K562 (cell line): ENCODE results near the gene TPI1. TPM values are rescaled to one million over a fixed set of nuclear protein-coding genes. Genes with fewer than 3 reads are reported as not detected.

Experiments
- ATAC-seq: fragments of 200-7000 bp; cut with Tn5 transposase; 3 replicates; pipeline ENCODE4 v1.9.1; 2020; ENCODE audit warnings: moderate library complexity
- BruUV-seq: library from RNA; stranded (reverse); fragments of 400-500 nt; replicated peaks from 2 replicates; lab custom pipeline; 2021; lab: Mats Ljungman, UMichigan
- CTCF ChIA-PET: fragments of 300-600 bp; formaldehyde crosslinking; extraction: SDS; loops from one replicate; lab custom pipeline; 2021; ENCODE audit warnings: low intra/inter-chr PET ratio; lab: Yijun Ruan, JAX
- POLR2A ChIA-PET: fragments of 300-600, 350-650 bp; sonication (Branson Sonifier 250); formaldehyde crosslinking; extraction: SDS; loops from one replicate; lab custom pipeline; 2021; ENCODE audit warnings: antibody characterized with exemption, inconsistent platforms; lab: Yijun Ruan, JAX
- DNase-seq, 4 experiments: peaks; one replicate each; pipeline versions ENCODE4 v3.0.0 to v3.0.0-alpha.2; 2011 to 2018; ENCODE audit warnings: low spot score in 3 of 4, mixed read lengths in 3 of 4; ENCODE audit errors: extremely low read depth in 1 of 4
- FAIRE-seq: peaks from 2 replicates; lab custom pipeline; 2011; peaks lifted over from hg19 to GRCh38; lab: Jason Lieb, UNC
- H2AFZ ChIP-seq: 2 replicates; pipeline ENCODE4 v1.6.0; 2011; ENCODE audit warnings: low read depth, low read length, control low read depth, inconsistent platforms
- H3K27ac ChIP-seq: fragments of 200-600 bp; 3 replicates; pipeline ENCODE4 v1.8.0; 2011; ENCODE audit warnings: low read depth, mild to moderate bottlenecking, control low read depth, inconsistent platforms, low read length, moderate library complexity, mixed read lengths; ENCODE audit errors: extremely low read depth
- H3K27me3 ChIP-seq, 2 experiments: fragments of 300-600 bp in 1 of 2; 2 replicates in 1 of 2; 3 replicates in 1 of 2; pipeline versions ENCODE4 v1.6.0 to v1.8.0; 2011; ENCODE audit warnings: inconsistent platforms in 2 of 2, low read length in 2 of 2, mild to moderate bottlenecking in 1 of 2, mixed read lengths in 1 of 2, moderate library complexity in 1 of 2; ENCODE audit not compliant: control insufficient read depth in 2 of 2, insufficient read depth in 2 of 2
- H3K36me3 ChIP-seq: fragments of 300-600 bp; 3 replicates; pipeline ENCODE4 v1.8.0; 2011; ENCODE audit warnings: mild to moderate bottlenecking, low read length, inconsistent platforms; ENCODE audit not compliant: control insufficient read depth, insufficient read depth
- H3K4me1 ChIP-seq, 2 experiments: fragments of 200-600 bp in 1 of 2; replicated peaks in 1 of 2; 2 replicates in 1 of 2; 3 replicates in 1 of 2; pipeline versions ENCODE4 v1.5.1 to v1.8.0; 2011; ENCODE audit warnings: inconsistent platforms in 2 of 2, low read length in 2 of 2, mild to moderate bottlenecking in 1 of 2, mixed read lengths in 1 of 2, moderate library complexity in 1 of 2; ENCODE audit not compliant: control insufficient read depth in 2 of 2, insufficient read depth in 2 of 2
- H3K4me2 ChIP-seq: 2 replicates; pipeline ENCODE4 v1.6.1; 2011; ENCODE audit warnings: low read length, control low read depth, inconsistent platforms, mixed read lengths; ENCODE audit not compliant: insufficient read depth
- H3K4me3 ChIP-seq: fragments of 200-600 bp; sonication (generic), shearing (Covaris generic); 2 replicates; pipeline ENCODE4 v1.5.1; 2016; ENCODE audit warnings: control low read depth, inconsistent platforms
- H3K79me2 ChIP-seq: fragments of 200-600 bp; 3 replicates; pipeline ENCODE4 v1.8.0; 2011; ENCODE audit warnings: low read length, inconsistent platforms; ENCODE audit not compliant: control insufficient read depth, insufficient read depth
- H3K9ac ChIP-seq, 2 experiments: 2 replicates each; pipeline versions ENCODE4 v1.6.0 to v1.6.1; 2011; ENCODE audit warnings: low read depth in 2 of 2, low read length in 2 of 2, control low read depth in 1 of 2, inconsistent platforms in 1 of 2, mild to moderate bottlenecking in 1 of 2, mixed read lengths in 1 of 2; ENCODE audit not compliant: insufficient read depth in 1 of 2
- H3K9me1 ChIP-seq: one replicate; pipeline ENCODE4 v1.6.0; 2011; ENCODE audit warnings: inconsistent platforms, mild to moderate bottlenecking, low read length, moderate library complexity; ENCODE audit not compliant: control insufficient read depth, insufficient read depth
- H3K9me3 ChIP-seq: replicated peaks from 2 replicates; pipeline ENCODE4 v1.5.1; 2011; ENCODE audit warnings: low read depth, low read length, inconsistent platforms; ENCODE audit not compliant: control insufficient read depth, insufficient read depth
- H4K20me1 ChIP-seq: replicated peaks from 2 replicates; pipeline ENCODE4 v1.6.1; 2011; ENCODE audit warnings: low read length, inconsistent platforms, mixed read lengths; ENCODE audit not compliant: control insufficient read depth, insufficient read depth
- EHMT2 ChIP-seq: fragments of 450-650 bp; IDR thresholded peaks from 2 replicates; pipeline ENCODE4 v1.6.1; 2018; ENCODE audit warnings: antibody characterized with exemption
- FOSL1 ChIP-seq: fragments of 200-800 bp; sonication (Bioruptor generic); conservative IDR thresholded peaks from 2 replicates; pipeline ENCODE4 v1.6.1; 2016; ENCODE audit warnings: missing genetic modification characterization, missing compliant biosample characterization
- JUND ChIP-seq, 2 experiments: IDR thresholded peaks; 2 replicates in 1 of 2; 3 replicates in 1 of 2; pipeline ENCODE4 v1.6.1; 2011; ENCODE audit warnings: borderline replicate concordance in 2 of 2, low read depth in 2 of 2, low read length in 2 of 2, improper control_type of control experiment in 1 of 2, missing biosample characterization in 1 of 2, missing genetic modification characterization in 1 of 2, missing genetic modification reagents in 1 of 2
- MAFG ChIP-seq: fragments of 450-650 bp; conservative IDR thresholded peaks from 2 replicates; pipeline ENCODE4 v1.6.1; 2016; ENCODE audit warnings: missing genetic modification characterization, missing compliant biosample characterization
- PRDM10 ChIP-seq: fragments of 450-650 bp; IDR thresholded peaks from 2 replicates; pipeline ENCODE4 v1.6.1; 2018; ENCODE audit not compliant: partially characterized antibody
- TOE1 ChIP-seq, 2 experiments: fragments of 450-650 bp in 1 of 2; sonication (generic) in 1 of 2; formaldehyde crosslinking in 1 of 2; IDR thresholded peaks; 2 replicates each; pipeline versions ENCODE4 v1.7.1 to v1.8.0; 2016 to 2022; ENCODE audit warnings: borderline replicate concordance in 2 of 2, mild to moderate bottlenecking in 2 of 2, antibody characterized with exemption in 1 of 2, inconsistent platforms in 1 of 2, low read depth in 1 of 2, missing genetic modification reagents in 1 of 2, moderate library complexity in 1 of 2
- XRCC5 ChIP-seq: fragments of 200-400 bp; formaldehyde crosslinking; IDR thresholded peaks from 2 replicates; pipeline ENCODE4 v1.6.1; 2017; ENCODE audit warnings: low read depth, mild to moderate bottlenecking, low read length
- ZNF274 ChIP-seq: IDR thresholded peaks from 2 replicates; pipeline ENCODE4 v1.6.1; 2011; ENCODE audit warnings: low read depth, mild to moderate bottlenecking, low read length, moderate library complexity, borderline replicate concordance
- WGBS: fragments of 100-300 bp; shearing (Covaris generic); methylation state at CpG from one replicate; pipeline ENCODE4 v1.1.6; 2016; ENCODE audit warnings: low coverage, mixed read lengths; ENCODE audit not compliant: insufficient coverage; ENCODE audit errors: missing lambda C conversion rate; 5-methylcytosine and 5-hydroxymethylcytosine counted together
- in situ Hi-C: fragments of 300-500 bp; cut with MboI; formaldehyde crosslinking; loops from 4 replicates; pipeline ENCODE4 v1.15.0; 2018; ENCODE audit warnings: inconsistent platforms, mixed read lengths
- intact Hi-C: fragments of 100-400 bp; cut with micrococcal nuclease; formaldehyde crosslinking; loops from 2 replicates; pipeline ENCODE4 v1.14.2; 2022
- polyA plus RNA-seq, 8 experiments: library from polyadenylated mRNA; depleted of rRNA in 4 of 8; stranded (reverse) in 5 of 8; unstranded in 3 of 8; fragments of >200 nt; fragmentation: Nextera tagmentation in 2 of 8; fragmentation: Illumina TruSeq in 1 of 8; extraction: Ambion mirVana in 2 of 8; extraction: Trizol in 1 of 8; gene quantifications; 2 replicates each; pipeline versions ENCODE4 v1.2.1 to v1.2.3, GENCODE V29; 2011 to 2014; ENCODE audit warnings: inconsistent platforms in 1 of 8, missing spikeins in 1 of 8
- total RNA-seq, 7 experiments: library from RNA; depleted of rRNA in 6 of 7; stranded (reverse); fragments of >200 nt in 6 of 7; fragmentation: Illumina TruSeq in 2 of 7; extraction: Trizol in 2 of 7; gene quantifications; 2 replicates each; pipeline versions ENCODE4 v1.2.1 to v1.2.3, GENCODE V29; 2011 to 2021; ENCODE audit warnings: low replicate concordance in 1 of 7
- TF ChIP-seq, protein P1 (sequence below): sonication (generic); formaldehyde crosslinking; IDR thresholded peaks from 2 replicates; pipeline ENCODE4 v1.8.1; 2022; ENCODE audit warnings: missing genetic modification reagents
- TF ChIP-seq, protein P2 (sequence below), 2 experiments: fragments of 450-650 bp in 1 of 2; sonication (generic) in 1 of 2; formaldehyde crosslinking in 1 of 2; IDR thresholded peaks in 1 of 2; conservative IDR thresholded peaks in 1 of 2; 2 replicates each; pipeline versions ENCODE4 v1.6.1 to v1.8.1; 2016 to 2023; ENCODE audit warnings: mild to moderate bottlenecking in 2 of 2, moderate library complexity in 2 of 2, inconsistent platforms in 1 of 2, missing genetic modification reagents in 1 of 2

Gene TPI1
- total and polyA plus RNA-seq, 9 of the 15 experiments (the other 6 are each of a cell fraction or from before 2014, with no cell fraction given): 662 to 4,971 (median 892) TPM

DNA sequence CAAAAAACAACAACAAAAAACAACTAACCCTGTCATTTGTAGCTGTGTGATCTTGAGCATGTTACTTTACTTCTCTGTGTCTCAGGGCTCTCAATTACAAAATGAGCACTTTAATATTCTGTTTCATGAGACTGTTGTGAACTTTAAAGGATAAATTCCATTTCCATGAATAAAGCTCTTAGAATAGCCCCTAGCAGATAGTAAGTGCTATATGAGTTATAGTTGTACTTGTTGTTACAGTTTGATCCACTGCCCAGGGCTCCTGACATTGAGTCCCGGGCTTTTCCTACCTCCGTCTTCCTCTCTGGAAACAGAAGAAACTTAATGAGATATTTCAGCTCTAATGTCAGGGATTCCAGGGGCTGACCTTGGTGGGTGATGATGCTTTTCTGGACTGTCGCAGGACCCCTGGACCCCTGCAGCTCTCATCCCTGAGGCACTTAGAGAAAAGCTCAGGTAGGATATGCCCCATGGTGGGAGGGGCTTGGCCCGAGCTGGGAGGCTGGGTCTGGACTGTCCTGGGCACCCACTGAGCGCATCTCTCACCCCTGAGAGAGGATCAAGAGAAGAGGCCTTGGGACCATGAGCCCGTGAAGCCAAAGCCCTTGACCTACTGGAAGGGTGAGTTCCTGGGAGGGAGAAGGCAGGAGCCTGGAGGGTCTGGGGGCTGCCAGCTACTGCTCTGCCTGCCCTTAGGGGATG is 34.0 kb upstream of the TPI1 start (continued):
- TF ChIP-seq, protein P1, sequence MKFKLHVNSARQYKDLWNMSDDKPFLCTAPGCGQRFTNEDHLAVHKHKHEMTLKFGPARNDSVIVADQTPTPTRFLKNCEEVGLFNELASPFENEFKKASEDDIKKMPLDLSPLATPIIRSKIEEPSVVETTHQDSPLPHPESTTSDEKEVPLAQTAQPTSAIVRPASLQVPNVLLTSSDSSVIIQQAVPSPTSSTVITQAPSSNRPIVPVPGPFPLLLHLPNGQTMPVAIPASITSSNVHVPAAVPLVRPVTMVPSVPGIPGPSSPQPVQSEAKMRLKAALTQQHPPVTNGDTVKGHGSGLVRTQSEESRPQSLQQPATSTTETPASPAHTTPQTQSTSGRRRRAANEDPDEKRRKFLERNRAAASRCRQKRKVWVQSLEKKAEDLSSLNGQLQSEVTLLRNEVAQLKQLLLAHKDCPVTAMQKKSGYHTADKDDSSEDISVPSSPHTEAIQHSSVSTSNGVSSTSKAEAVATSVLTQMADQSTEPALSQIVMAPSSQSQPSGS (CRISPR knock-in tag): no peak
- TF ChIP-seq, all 486 proteins: peak for 0

- ATAC-seq: no peak
- no peak for DNase-seq
- in situ Hi-C loops (no loop called here), intact Hi-C loops (no loop called here)
- Histone ChIP-seq H3K4me1 (peaks cover 5 to 29% of the 10 kb centered on the region in 2 experiments; a peak in 4 of 5 replicates), H3K27ac (no peak overlapping the region), H3K9me3 (no peaks in the 10 kb centered on the region), H3K9me1 (no peaks in the 10 kb centered on the region), H2AFZ (no peak overlapping the region), H3K79me2 (peaks cover 10% of the 10 kb centered on the region), H3K4me3 (no peak overlapping the region), H4K20me1 (no peaks in the 10 kb centered on the region; the same call in 1 of the 2 replicates), H3K36me3 (peaks cover 68% of the 10 kb centered on the region; the same call in 2 of the 3 replicates), H3K9ac (no peak overlapping the region), H3K27me3 (no peaks in the 10 kb centered on the region), H3K4me2 (no peak overlapping the region)
- POLR2A ChIA-PET: interaction anchor here (1.1 to 3.9 kb wide), 8 partner anchors 9 to 110 kb away, joined by 3 to 24 read pairs (median 5); partner anchors contain the start of genes COPS7A, SPSB2 and USP5
- FAIRE-seq: no peak
- CTCF ChIA-PET: no interaction called here
- 0% methylated on average over 1 of the region's 1 CpG for WGBS
- BruUV-seq: no TSS peak
- TF ChIP-seq XRCC5 (no peak), EHMT2 (peak; percentile 71; the same call in 1 of the 2 replicates), MAFG (tag) (no peak), PRDM10 (no peak), TOE1 (IDR thresholded peaks at IDR 0.05; ENCODE audit: borderline replicate concordance) (no peak), TOE1 (CRISPR knock-in tag; IDR thresholded peaks at IDR 0.05; ENCODE audit: borderline replicate concordance, low read depth) (no peak), JUND (IDR thresholded peaks at IDR 0.05; ENCODE audit: borderline replicate concordance, low read depth, low read length) (peak; percentile 55; the same call in 1 of the 2 replicates), JUND (tag; IDR thresholded peaks at IDR 0.05; ENCODE audit: borderline replicate concordance, low read depth, low read length) (peak; percentile 35; the same call in 1 of the 3 replicates), ZNF274 (no peak), FOSL1 (peak; percentile 71)
- TF ChIP-seq, protein P2, sequence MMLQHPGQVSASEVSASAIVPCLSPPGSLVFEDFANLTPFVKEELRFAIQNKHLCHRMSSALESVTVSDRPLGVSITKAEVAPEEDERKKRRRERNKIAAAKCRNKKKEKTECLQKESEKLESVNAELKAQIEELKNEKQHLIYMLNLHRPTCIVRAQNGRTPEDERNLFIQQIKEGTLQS (IDR thresholded peaks at IDR 0.05): peak; percentile 57; the same call in 1 of the 2 replicates
- TF ChIP-seq, protein P2 (CRISPR knock-in tag; conservative IDR thresholded peaks at IDR 0.05): no peak
These were observed 33.1 kb upstream of the TPI1 start for GRCh38 chr12:6834254-6834653.
